IPS-11a (cell line): ENCODE data around the gene CCDC81.

Source experiments
- H3K4me3 ChIP-seq: one replicate; pipeline ENCODE4 v1.5.1; 2013; ENCODE audit warnings: low read depth, low read length, control low read depth

Gene CCDC81

DNA sequence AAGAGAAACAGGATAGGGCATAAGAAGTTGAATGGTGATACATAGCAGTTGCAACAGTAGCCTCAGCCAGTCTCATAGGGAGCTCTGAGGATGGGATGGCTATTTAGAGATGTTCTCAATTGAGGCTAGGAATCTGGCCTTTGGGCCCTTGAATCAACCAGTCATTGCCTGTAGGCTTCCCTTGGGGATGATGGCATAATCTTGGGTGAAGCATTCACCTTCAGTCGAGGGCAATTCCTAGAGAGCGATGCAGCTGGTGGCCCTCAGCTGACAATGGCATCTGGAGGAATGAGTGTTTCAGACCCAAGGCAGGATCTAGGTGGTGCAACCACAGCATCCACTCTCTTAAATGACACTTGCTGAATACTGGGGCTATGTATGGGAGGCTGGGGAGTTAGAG lies 61.0 kb downstream of the CCDC81 start:
- no peak overlapping the region for H3K4me3 ChIP-seq

GRCh38 chr11:86438685-86439084 lies 64.0 kb downstream of the CCDC81 start:
- H3K4me3 ChIP-seq = no peak overlapping the region

- no peak overlapping the region for H3K4me3 ChIP-seq
Observed at GRCh38 chr11:86440305-86440716, 65.6 kb downstream of the CCDC81 start.

DNA sequence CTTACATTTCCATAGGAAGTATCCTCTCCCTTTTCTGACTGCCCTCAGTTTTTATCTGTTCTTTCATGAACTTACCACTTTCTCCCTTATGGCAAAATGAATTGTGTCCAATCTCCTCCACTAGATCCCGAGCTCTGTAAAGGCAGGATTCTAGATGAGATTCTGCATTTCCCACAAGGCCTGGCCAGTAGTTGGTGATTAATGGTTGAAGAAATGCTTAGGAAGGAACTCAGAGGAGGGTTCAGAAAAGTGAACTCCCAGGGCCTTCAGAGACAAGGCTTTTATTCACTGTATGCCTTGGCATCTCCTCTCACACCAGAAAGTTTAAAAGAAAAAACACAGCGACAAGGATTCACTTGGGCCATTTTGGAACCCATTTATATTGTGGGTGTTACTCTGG lies 66.2 kb downstream of the CCDC81 start:
- no peak overlapping the region for H3K4me3 ChIP-seq

- no peak overlapping the region for H3K4me3 ChIP-seq
Observed at GRCh38 chr11:86442420-86442819, 67.7 kb downstream of the CCDC81 start.

DNA sequence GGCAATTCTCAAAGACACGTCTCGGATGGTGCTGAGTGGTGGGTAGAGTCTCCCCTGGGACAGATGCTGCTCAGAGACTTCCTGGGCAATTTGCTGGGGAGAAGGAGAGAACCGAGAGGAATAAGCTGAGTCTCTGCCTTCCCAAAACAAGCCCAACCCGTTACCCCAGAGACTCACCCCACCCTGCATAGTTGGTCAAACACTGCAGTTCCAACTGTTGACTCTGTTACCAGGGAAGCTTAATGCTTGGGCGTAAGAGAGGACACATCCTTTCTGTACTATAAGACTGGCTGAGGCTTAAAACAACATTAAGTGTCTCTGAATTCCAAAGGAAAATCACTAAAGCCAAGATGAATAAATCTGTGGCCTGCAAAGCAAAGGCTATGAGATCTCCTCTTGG lies 68.1 kb downstream of the CCDC81 start:
- H3K4me3 ChIP-seq = no peak overlapping the region

DNA sequence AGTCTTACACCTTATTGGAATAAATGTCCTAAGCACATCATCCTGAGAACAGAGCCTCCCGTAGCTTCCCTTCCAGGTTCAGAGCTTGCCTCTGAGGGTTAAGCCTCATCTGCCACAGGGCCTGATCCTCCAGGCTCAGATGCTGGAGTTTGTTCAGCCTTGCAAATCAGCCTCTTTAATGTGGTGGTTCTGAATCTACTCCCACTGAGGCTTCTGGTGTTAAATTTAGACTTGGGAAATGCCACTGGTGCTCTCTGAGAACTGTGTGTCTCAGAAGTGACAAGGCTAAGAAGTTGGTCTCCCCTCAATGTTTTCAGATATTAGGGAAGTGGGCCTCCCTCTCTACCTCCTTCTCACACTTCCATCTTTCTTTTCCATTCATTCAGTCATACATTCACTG lies 68.7 kb downstream of the CCDC81 start:
- no peak overlapping the region for H3K4me3 ChIP-seq

- no peak overlapping the region for H3K4me3 ChIP-seq
Observed at GRCh38 chr11:86444981-86445380, 70.3 kb downstream of the CCDC81 start.

DNA sequence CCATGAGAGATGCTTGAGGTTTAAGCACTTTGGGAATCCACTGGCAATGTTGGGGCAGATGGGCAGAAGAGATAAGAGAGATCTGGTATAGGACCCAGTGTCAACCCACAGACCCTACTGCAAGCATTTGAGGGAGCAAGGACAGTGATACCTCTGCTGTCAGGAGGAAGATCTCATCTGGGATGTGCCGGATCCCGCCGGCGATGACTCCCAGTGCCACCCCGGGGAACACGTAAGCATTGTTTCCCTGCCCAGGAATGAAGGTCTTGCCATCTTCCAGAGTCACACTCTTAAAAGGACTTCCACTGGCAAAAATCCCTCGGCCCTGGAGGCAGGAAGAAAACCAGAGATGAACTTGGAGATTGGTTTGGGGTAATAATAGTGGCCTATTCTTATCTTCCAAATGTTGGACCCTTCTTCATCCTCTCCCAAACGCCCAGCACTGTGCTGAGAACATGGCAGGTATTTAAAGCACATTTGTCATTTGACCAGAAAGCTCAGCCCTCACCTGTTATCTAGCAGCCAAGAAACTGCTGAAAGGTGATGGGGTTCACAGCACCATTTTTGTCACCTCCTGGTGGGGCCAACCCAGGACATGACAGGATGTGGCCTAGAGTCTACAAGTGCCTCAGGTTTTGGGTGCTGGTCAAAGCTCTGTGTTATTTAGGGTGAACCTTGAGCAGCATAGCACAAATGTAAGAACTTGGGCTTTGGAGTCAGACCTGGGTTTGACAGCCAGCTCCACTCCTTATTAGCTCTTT lies 71.7 kb downstream of the CCDC81 start:
- no peak overlapping the region for H3K4me3 ChIP-seq

GRCh38 chr11:86446924-86447285 lies 72.2 kb downstream of the CCDC81 start:
- no peak overlapping the region for H3K4me3 ChIP-seq

DNA sequence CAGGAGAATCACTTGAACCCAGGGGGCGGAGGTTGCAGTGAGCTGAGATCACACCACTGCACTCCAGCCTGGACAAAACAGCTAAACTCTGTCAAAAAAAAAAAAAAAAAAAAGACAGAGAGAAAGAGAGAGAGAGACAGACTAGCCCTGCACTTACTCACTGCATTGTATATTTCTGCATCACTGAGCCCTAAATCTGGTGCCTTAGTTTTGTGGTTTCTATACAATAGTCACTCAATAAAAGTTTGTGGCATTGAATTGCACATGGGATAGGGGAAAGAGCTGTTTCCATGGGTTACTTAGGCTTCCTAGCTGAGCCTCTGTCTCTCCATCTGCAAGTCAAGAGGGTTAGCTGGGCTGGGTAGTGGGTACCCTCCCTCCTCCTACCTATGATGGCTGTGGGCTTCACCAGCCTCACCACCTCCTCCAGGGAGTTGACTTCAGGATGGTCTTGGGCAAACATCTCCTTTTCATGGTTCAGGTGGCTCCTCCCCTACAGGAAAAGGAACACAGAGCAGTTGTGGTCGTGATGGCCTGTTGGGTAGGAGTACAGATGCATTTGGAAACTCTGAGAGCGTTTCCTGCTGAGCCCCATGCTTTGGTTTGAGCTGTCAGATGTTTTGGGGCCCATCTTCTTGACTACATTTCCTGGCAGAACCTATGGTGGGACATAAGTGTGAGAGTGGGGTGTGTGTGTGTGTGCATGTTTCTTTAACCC lies 73.2 kb downstream of the CCDC81 start:
- no peak overlapping the region for H3K4me3 ChIP-seq

- no peak overlapping the region for H3K4me3 ChIP-seq
Observed at GRCh38 chr11:86449993-86450629, 75.4 kb downstream of the CCDC81 start.

GRCh38 chr11:86453290-86454030 lies 78.8 kb downstream of the CCDC81 start:
- no peak overlapping the region for H3K4me3 ChIP-seq

DNA sequence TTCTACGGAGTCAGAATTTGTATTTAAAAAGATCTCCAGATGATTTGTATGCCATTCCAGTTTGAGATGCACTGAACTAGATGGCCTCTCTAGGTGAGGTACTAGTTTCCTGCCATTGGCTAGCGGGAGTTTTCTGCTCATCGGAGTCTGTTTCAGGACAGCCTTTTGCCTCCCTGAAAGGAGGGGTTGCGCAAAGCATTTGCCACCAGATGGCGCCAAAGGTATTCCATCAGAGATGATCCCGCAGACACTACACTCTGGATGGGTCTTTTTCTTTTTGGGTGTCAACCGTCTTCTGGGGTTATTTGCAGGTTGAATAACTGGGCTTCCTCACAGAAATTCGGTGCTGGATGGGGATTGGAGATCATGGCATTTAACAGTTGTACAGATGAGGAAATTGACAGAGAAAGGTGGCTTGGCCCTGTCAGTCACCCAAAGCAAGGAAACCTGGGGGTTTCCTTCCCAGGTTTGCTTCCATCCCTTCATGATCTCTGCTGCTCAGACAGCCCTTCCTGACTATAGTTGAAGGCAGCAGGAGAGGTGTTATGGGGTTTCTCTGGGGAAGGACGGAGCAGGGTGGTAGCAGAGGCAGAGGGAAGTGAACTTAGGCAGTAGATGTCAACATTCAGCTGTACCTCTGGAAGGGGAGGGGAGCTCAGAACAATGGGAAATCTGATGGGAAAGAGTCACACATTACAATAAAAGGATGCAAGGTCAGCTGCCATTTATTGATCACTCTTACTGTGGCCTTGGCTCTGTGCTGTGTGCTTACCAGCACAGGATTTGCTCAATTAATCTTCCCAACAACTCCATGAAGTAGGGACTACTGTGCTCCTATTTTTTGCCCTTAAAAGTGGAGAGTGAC lies 81.6 kb downstream of the CCDC81 start:
- no peak overlapping the region for H3K4me3 ChIP-seq

DNA sequence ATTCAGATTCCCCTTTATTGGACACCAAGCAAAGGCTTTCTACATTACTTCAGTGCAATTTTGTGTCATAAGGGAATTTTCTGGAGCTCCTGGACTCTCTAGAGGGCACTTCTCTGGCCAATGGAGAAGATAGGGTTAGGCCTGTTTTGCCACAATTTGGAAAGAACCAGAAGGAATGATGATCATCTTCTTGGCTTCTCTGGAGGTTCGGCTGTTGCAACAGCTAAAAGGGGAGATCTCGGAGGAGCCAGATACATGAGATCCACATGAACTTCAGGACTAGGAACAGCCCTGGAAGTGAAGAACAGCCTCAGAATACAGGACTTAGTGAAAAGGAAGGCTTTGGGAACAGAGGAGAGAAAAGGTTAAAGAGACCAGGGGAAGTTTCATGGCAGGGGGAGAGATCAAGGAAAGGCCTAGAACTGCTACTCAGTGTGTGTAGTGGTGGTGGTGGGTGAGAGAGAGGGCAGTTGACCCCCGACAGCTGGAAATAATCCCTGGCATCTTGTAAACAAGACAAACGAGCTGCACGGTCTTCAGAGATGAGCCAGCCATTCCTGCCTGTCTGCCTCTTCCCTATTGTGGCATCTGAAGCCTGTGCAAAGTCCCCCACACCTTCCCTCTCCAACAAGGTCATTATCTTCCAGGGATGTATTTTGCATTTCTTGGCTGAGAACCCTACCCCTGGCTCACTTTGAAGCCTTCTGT lies 83.8 kb downstream of the CCDC81 start:
- H3K4me3 ChIP-seq = no peak overlapping the region

DNA sequence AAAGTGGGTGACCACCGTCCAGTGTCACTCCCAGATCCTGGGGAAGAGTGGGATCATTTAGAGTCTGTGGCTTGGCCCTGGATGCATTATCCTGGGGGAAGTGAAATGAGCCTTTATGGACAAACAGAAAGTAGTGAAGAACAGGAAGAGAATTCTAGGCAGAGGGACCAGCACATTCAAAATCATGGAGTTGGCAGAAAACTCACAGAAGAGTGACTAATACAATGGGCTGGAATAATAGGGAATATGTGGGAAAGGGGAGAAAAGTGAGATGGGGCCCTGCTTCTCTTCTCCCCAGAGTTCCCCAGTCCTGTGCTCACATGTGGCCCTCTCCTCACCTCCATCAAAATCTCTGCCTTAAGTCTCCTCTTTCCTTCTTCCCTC lies 84.3 kb downstream of the CCDC81 start:
- H3K4me3 ChIP-seq = no peak overlapping the region

DNA sequence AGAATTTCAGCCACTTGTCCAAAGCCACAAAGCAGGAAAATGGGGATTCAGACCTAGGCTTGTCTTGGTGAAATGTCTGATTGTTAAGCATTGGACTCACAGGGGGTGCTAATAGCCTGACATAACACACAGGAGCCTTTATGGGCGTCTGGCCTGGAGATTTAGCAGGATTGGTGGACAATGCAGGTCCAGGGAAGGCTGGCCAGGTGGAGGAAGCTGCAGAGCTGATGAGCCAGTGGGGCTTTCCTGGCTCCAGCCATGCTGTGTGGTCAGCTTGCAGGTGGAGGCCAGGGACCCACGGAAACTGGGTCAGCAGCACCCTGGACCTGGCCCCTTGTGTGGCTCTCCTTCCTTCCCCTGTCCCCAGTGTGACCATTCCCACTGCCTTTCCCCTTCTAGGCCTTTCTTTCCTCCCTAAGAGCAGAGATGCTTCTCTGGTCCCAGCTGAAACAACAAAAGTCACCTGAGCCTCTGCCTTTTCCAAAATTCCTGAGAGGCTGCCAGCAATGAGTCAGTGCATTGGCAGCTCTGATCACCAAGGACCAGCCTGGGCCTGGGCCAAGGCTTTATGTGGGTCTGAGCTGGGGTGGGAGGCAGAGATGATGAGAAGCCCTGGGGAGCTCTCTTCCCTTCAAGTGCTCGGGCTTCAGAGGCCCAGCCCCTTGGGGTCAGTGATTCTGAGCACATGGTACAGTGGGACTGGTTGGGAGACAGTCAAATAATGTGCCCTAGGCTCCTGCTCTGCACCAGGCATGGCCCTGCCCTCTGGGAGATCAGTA lies 85.2 kb downstream of the CCDC81 start:
- no peak overlapping the region for H3K4me3 ChIP-seq

GRCh38 chr11:86460461-86461385 lies 86.0 kb downstream of the CCDC81 start:
- H3K4me3 ChIP-seq = no peak overlapping the region
